HL-60 (cell line): Measurements from ENCODE around the gene MVK.

ENCODE experiments used
- DNase-seq, 2 experiments: peaks; one replicate each; pipeline ENCODE4 v3.0.0-alpha.2; 2010 to 2020; ENCODE audit warnings: low read depth in 1 of 2, low spot score in 1 of 2
- H3K27ac ChIP-seq: fragments of 250-450 bp; sonication (Bioruptor Pico); replicated peaks from 2 replicates; pipeline ENCODE4 v1.5.1; 2020; ENCODE audit warnings: mild to moderate bottlenecking, moderate library complexity
- H3K27me3 ChIP-seq: fragments of 250-450 bp; sonication (Bioruptor Pico); 2 replicates; pipeline ENCODE4 v1.5.1; 2021; ENCODE audit warnings: mild to moderate bottlenecking, moderate library complexity; ENCODE audit not compliant: insufficient read depth, poor library complexity, severe bottlenecking
- H3K4me3 ChIP-seq: replicated peaks from 2 replicates; pipeline ENCODE4 v1.5.1; 2011; ENCODE audit warnings: mild to moderate bottlenecking, control low read depth, low read length; ENCODE audit not compliant: insufficient read depth
- CTCF ChIP-seq: IDR thresholded peaks from one replicate; pipeline ENCODE4 v1.5.1; 2011; ENCODE audit warnings: low read length, control low read depth, inconsistent platforms; ENCODE audit not compliant: insufficient read depth
- GABPA ChIP-seq: IDR thresholded peaks from 2 replicates; pipeline ENCODE4 v1.6.1; 2012; ENCODE audit warnings: low read depth
- POLR2AphosphoS5 ChIP-seq: IDR thresholded peaks from 2 replicates; pipeline ENCODE4 v1.6.1; 2012; ENCODE audit warnings: low read depth
- SPI1 ChIP-seq: IDR thresholded peaks from 2 replicates; pipeline ENCODE4 v1.6.1; 2012; ENCODE audit warnings: low read depth, mild to moderate bottlenecking, borderline replicate concordance
- TF ChIP-seq, protein P1 (sequence below): IDR thresholded peaks from 2 replicates; pipeline ENCODE4 v1.6.1; 2012; ENCODE audit warnings: low read depth; ENCODE audit not compliant: insufficient replicate concordance

The MVK gene

DNA sequence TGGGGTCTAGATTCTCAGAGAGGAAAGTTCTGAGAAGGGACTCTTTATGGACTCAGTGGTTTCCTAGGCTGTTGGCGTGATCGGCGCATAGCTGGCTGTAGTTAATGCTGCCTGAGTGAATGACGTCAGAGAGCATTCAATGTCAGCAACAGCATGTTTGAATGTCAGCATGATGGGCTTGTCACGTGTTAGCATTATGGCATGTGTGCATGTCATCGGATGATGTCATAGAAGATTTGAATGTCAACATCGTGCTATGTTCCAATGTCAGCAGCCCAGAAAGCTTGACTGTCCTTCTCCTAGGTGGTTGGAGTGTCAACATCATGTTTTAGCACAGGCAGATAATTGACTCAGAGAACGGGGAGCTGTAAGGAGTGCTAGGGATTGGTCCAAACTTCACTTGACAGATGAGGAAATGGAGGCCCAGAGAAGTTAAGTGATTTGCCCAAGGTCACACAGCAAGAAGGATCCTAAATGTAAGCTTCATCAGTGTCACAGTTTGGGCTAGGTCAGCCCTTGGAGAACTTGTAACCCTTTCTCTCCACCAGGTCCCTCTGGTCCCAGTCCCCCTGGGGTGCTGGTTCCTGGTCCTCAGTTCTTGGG is 45.5 kb downstream of the MVK start:
- Histone ChIP-seq H3K27ac (no peak overlapping the region), H3K27me3 (peaks cover 24% of the 10 kb centered on the region), H3K4me3 (no peak overlapping the region)
- TF ChIP-seq, protein P1, sequence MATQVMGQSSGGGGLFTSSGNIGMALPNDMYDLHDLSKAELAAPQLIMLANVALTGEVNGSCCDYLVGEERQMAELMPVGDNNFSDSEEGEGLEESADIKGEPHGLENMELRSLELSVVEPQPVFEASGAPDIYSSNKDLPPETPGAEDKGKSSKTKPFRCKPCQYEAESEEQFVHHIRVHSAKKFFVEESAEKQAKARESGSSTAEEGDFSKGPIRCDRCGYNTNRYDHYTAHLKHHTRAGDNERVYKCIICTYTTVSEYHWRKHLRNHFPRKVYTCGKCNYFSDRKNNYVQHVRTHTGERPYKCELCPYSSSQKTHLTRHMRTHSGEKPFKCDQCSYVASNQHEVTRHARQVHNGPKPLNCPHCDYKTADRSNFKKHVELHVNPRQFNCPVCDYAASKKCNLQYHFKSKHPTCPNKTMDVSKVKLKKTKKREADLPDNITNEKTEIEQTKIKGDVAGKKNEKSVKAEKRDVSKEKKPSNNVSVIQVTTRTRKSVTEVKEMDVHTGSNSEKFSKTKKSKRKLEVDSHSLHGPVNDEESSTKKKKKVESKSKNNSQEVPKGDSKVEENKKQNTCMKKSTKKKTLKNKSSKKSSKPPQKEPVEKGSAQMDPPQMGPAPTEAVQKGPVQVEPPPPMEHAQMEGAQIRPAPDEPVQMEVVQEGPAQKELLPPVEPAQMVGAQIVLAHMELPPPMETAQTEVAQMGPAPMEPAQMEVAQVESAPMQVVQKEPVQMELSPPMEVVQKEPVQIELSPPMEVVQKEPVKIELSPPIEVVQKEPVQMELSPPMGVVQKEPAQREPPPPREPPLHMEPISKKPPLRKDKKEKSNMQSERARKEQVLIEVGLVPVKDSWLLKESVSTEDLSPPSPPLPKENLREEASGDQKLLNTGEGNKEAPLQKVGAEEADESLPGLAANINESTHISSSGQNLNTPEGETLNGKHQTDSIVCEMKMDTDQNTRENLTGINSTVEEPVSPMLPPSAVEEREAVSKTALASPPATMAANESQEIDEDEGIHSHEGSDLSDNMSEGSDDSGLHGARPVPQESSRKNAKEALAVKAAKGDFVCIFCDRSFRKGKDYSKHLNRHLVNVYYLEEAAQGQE, result no peak
- TF ChIP-seq GABPA, result no peak
- TF ChIP-seq SPI1, result no peak
- TF ChIP-seq CTCF, result no peak
- TF ChIP-seq POLR2AphosphoS5, result no peak
- no peak for DNase-seq

- no peak for TF ChIP-seq GABPA
- TF ChIP-seq, protein P1, result no peak
- no peak for TF ChIP-seq SPI1
- no peak for TF ChIP-seq POLR2AphosphoS5
- TF ChIP-seq CTCF, result no peak
- no peak for DNase-seq
- Histone ChIP-seq H3K27ac (no peak overlapping the region), H3K27me3 (peaks cover 19% of the 10 kb centered on the region), H3K4me3 (no peak overlapping the region)
These were observed 47.7 kb downstream of the MVK start for GRCh38 chr12:109621211-109621694.

- Histone ChIP-seq H3K27me3 (peaks cover 19% of the 10 kb centered on the region), H3K27ac (no peak overlapping the region), H3K4me3 (no peak overlapping the region)
- no peak for DNase-seq
- TF ChIP-seq POLR2AphosphoS5 (no peak), GABPA (no peak), CTCF (no peak), SPI1 (no peak)
- TF ChIP-seq, protein P1, result no peak
These were observed 48.3 kb downstream of the MVK start for GRCh38 chr12:109621901-109622364.
